Panc1 (cell line): ENCODE measurements around the gene DDX10.

Experiments
- POLR2AphosphoS5 ChIP-seq: IDR thresholded peaks from 2 replicates; pipeline ENCODE4 v1.6.1; 2012; ENCODE audit warnings: mild to moderate bottlenecking, low read depth, low read length, moderate library complexity
- TCF7L2 ChIP-seq: IDR thresholded peaks from 2 replicates; pipeline ENCODE4 v1.6.1; 2011; ENCODE audit warnings: mild to moderate bottlenecking, low read depth, low read length, inconsistent platforms
- TF ChIP-seq, protein P1 (sequence below): fragments of 450-650 bp; IDR thresholded peaks from 2 replicates; pipeline ENCODE4 v1.5.1; 2017; ENCODE audit warnings: mild to moderate bottlenecking

DNA sequence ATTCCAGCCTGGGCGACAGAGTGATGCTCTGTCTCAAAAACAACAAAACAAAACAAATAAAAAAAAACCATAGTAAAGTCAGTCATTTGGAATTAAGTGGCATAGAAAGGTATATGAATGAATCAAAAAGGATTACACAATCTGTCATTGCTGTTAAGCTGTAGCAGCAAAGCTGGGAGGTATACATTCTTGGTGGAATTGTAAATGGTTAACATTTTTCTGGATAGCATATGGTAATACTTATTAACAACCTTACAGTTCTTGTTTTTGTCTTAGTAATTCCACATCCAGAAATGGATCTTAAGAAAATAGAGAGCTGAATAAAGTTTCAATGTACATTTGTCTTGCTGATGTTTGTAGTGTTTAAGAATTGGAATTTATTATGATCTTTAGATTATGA lies 30.0 kb downstream of the DDX10 start:
- TF ChIP-seq POLR2AphosphoS5 (no peak), TCF7L2 (no peak)
- TF ChIP-seq, protein P1, sequence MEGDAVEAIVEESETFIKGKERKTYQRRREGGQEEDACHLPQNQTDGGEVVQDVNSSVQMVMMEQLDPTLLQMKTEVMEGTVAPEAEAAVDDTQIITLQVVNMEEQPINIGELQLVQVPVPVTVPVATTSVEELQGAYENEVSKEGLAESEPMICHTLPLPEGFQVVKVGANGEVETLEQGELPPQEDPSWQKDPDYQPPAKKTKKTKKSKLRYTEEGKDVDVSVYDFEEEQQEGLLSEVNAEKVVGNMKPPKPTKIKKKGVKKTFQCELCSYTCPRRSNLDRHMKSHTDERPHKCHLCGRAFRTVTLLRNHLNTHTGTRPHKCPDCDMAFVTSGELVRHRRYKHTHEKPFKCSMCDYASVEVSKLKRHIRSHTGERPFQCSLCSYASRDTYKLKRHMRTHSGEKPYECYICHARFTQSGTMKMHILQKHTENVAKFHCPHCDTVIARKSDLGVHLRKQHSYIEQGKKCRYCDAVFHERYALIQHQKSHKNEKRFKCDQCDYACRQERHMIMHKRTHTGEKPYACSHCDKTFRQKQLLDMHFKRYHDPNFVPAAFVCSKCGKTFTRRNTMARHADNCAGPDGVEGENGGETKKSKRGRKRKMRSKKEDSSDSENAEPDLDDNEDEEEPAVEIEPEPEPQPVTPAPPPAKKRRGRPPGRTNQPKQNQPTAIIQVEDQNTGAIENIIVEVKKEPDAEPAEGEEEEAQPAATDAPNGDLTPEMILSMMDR = no peak
